HCT116 (cell line): Measurements from ENCODE around the gene TNIP1. TPM values are rescaled to one million over a fixed set of nuclear protein-coding genes. Genes with fewer than 3 reads are reported as not detected.

Experiments
- ATAC-seq: fragments of 200-7000 bp; cut with Tn5 transposase; 2 replicates; pipeline ENCODE4 v1.9.1; 2020; ENCODE audit warnings: mild to moderate bottlenecking, moderate library complexity
- BruUV-seq: library from RNA; stranded (reverse); fragments of 400-500 nt; replicated peaks from 2 replicates; lab custom pipeline; 2021; lab: Mats Ljungman, UMichigan
- CTCF ChIA-PET: fragments of 300-600 bp; sonication (Branson Sonifier 250); formaldehyde crosslinking; loops from one replicate; lab custom pipeline; 2021; ENCODE audit warnings: antibody characterized with exemption; lab: Charles Lee
- POLR2A ChIA-PET: fragments of 300-600, 350-600 bp; sonication (Branson Sonifier 250); formaldehyde crosslinking; loops from one replicate; lab custom pipeline; 2021; ENCODE audit warnings: antibody characterized with exemption; lab: Charles Lee
- RAD21 ChIA-PET, 2 experiments: fragments of 300-600 bp; sonication (Branson Sonifier 250); formaldehyde crosslinking; loops; one replicate each; lab custom pipeline; 2023; ENCODE audit warnings: low total read pairs in 2 of 2; ENCODE audit not compliant: uncharacterized antibody in 2 of 2, unreplicated experiment in 2 of 2, low non-redundant PET in 1 of 2; lab: Charles Lee
- DNase-seq: peaks from one replicate; pipeline ENCODE4 v3.0.0-alpha.2; 2010; ENCODE audit warnings: low read depth, low spot score
- H2AFZ ChIP-seq: fragments of 200-600 bp; shearing (Covaris generic), sonication (generic); 2 replicates; pipeline ENCODE4 v1.6.1; 2017; ENCODE audit warnings: low read depth, mixed run types, mixed read lengths, antibody characterized with exemption, low read length; ENCODE audit not compliant: poor library complexity, severe bottlenecking
- H3K27ac ChIP-seq: 2 replicates; pipeline ENCODE4 v1.5.1; 2012; ENCODE audit warnings: low read depth, low read length
- H3K27me3 ChIP-seq: fragments of 200-600 bp; sonication (generic); 2 replicates; pipeline ENCODE4 v1.6.1; 2016; ENCODE audit warnings: mixed run types, low read length, mixed read lengths; ENCODE audit not compliant: insufficient read depth
- H3K36me3 ChIP-seq, 2 experiments: fragments of 200-500 bp in 1 of 2; fragments of 200-600 bp in 1 of 2; sonication (Bioruptor generic) in 1 of 2; sonication (generic) in 1 of 2; 2 replicates each; pipeline versions ENCODE4 v1.5.1 to v1.6.1; 2014 to 2016; ENCODE audit warnings: low read length in 2 of 2, inconsistent platforms in 1 of 2, mixed read lengths in 1 of 2, mixed run types in 1 of 2; ENCODE audit not compliant: insufficient read depth in 2 of 2, control insufficient read depth in 1 of 2
- H3K4me1 ChIP-seq, 2 experiments: fragments of 200-600 bp in 1 of 2; sonication (generic) in 1 of 2; 2 replicates each; pipeline versions ENCODE4 v1.5.1 to v1.6.1; 2012 to 2017; ENCODE audit warnings: low read length in 2 of 2, inconsistent platforms in 1 of 2, mild to moderate bottlenecking in 1 of 2, mixed read lengths in 1 of 2, mixed run types in 1 of 2, moderate library complexity in 1 of 2; ENCODE audit not compliant: insufficient read depth in 2 of 2, control insufficient read depth in 1 of 2
- H3K4me2 ChIP-seq: fragments of 200-600 bp; sonication (generic); 2 replicates; pipeline ENCODE4 v1.6.1; 2017; ENCODE audit warnings: mixed run types, low read length, mixed read lengths
- H3K4me3 ChIP-seq, 2 experiments: fragments of 200-600 bp in 1 of 2; sonication (generic) in 1 of 2; replicated peaks in 1 of 2; 2 replicates each; pipeline ENCODE4 v1.5.1; 2011 to 2016; ENCODE audit warnings: low read length in 2 of 2, control low read depth in 1 of 2, low read depth in 1 of 2, mild to moderate bottlenecking in 1 of 2, mixed read lengths in 1 of 2, mixed run types in 1 of 2
- H3K79me2 ChIP-seq: fragments of 200-600 bp; sonication (generic); 2 replicates; pipeline ENCODE4 v1.6.1; 2017; ENCODE audit warnings: mild to moderate bottlenecking, mixed run types, low read length, moderate library complexity, mixed read lengths; ENCODE audit not compliant: insufficient read depth
- H3K9ac ChIP-seq: fragments of 200-600 bp; sonication (generic); 2 replicates; pipeline ENCODE4 v1.6.1; 2016; ENCODE audit warnings: low read length, mixed read lengths
- H3K9me2 ChIP-seq: fragments of 200-600 bp; sonication (generic), shearing (Covaris generic); 2 replicates; pipeline ENCODE4 v1.6.1; 2017; ENCODE audit warnings: mixed run types, mild to moderate bottlenecking, moderate library complexity; ENCODE audit not compliant: insufficient read depth
- H3K9me3 ChIP-seq, 2 experiments: fragments of 200-500 bp in 1 of 2; fragments of 200-600 bp in 1 of 2; sonication (Bioruptor generic) in 1 of 2; sonication (generic) in 1 of 2; 2 replicates each; pipeline ENCODE4 v1.6.1; 2014 to 2017; ENCODE audit warnings: low read length in 2 of 2, mixed read lengths in 2 of 2, inconsistent platforms in 1 of 2, low read depth in 1 of 2, mild to moderate bottlenecking in 1 of 2, mixed run types in 1 of 2, moderate library complexity in 1 of 2; ENCODE audit not compliant: control insufficient read depth in 1 of 2, insufficient read depth in 1 of 2
- H4K20me1 ChIP-seq: fragments of 200-600 bp; sonication (generic), shearing (Covaris generic); 2 replicates; pipeline ENCODE4 v1.6.1; 2017; ENCODE audit warnings: mixed run types, mild to moderate bottlenecking, moderate library complexity; ENCODE audit not compliant: insufficient read depth
- ATF3 ChIP-seq: IDR thresholded peaks from 2 replicates; pipeline ENCODE4 v1.6.1; 2012
- CBX3 ChIP-seq: IDR thresholded peaks from 2 replicates; pipeline ENCODE4 v1.6.1; 2012; ENCODE audit warnings: low read depth
- CEBPB ChIP-seq: IDR thresholded peaks from 2 replicates; pipeline ENCODE4 v1.6.1; 2012; ENCODE audit warnings: low read depth
- CTCF ChIP-seq, 3 experiments: fragments of 200-600 bp in 1 of 3; sonication (generic) in 1 of 3; IDR thresholded peaks in 2 of 3; conservative IDR thresholded peaks in 1 of 3; 2 replicates each; pipeline ENCODE4 v1.5.1; 2012 to 2017; ENCODE audit warnings: low read depth in 2 of 3, low read length in 2 of 3, antibody characterized with exemption in 1 of 3, borderline replicate concordance in 1 of 3, control low read depth in 1 of 3, mild to moderate bottlenecking in 1 of 3, mixed read lengths in 1 of 3, mixed run types in 1 of 3, moderate library complexity in 1 of 3; ENCODE audit not compliant: insufficient read depth in 1 of 3
- EGR1 ChIP-seq: IDR thresholded peaks from 2 replicates; pipeline ENCODE4 v1.6.1; 2012; ENCODE audit warnings: low read depth
- ELF1 ChIP-seq: IDR thresholded peaks from 2 replicates; pipeline ENCODE4 v1.6.1; 2012; ENCODE audit warnings: low read depth, borderline replicate concordance
- EZH2 ChIP-seq: fragments of 200-600 bp; sonication (generic); IDR thresholded peaks from 2 replicates; pipeline ENCODE4 v1.6.1; 2017; ENCODE audit warnings: antibody characterized with exemption, mixed run types
- FOSL1 ChIP-seq: IDR thresholded peaks from 2 replicates; pipeline ENCODE4 v1.6.1; 2012; ENCODE audit warnings: low read depth
- JUND ChIP-seq: IDR thresholded peaks from 2 replicates; pipeline ENCODE4 v1.6.1; 2012
- MAX ChIP-seq: IDR thresholded peaks from 2 replicates; pipeline ENCODE4 v1.6.1; 2012
- POLR2A ChIP-seq: IDR thresholded peaks from 2 replicates; pipeline ENCODE4 v1.7.0; 2011; ENCODE audit warnings: borderline replicate concordance; ENCODE audit not compliant: insufficient read depth, insufficient read length; ENCODE audit errors: extremely low read depth
- POLR2AphosphoS5 ChIP-seq: IDR thresholded peaks from 2 replicates; pipeline ENCODE4 v1.6.1; 2011; ENCODE audit warnings: mild to moderate bottlenecking, low read depth, low read length, moderate library complexity
- RAD21 ChIP-seq: IDR thresholded peaks from 2 replicates; pipeline ENCODE4 v1.6.1; 2012; ENCODE audit warnings: low read depth, mild to moderate bottlenecking
- REST ChIP-seq: IDR thresholded peaks from 2 replicates; pipeline ENCODE4 v1.6.1; 2012; ENCODE audit warnings: low read depth
- SIN3A ChIP-seq: IDR thresholded peaks from 2 replicates; pipeline ENCODE4 v1.6.1; 2012; ENCODE audit warnings: low read depth
- SRF ChIP-seq: IDR thresholded peaks from 2 replicates; pipeline ENCODE4 v1.6.1; 2012; ENCODE audit warnings: low read depth
- YY1 ChIP-seq: IDR thresholded peaks from 2 replicates; pipeline ENCODE4 v1.6.1; 2011; ENCODE audit warnings: low read length, low read depth, moderate library complexity, mild to moderate bottlenecking; ENCODE audit not compliant: insufficient replicate concordance; ENCODE audit errors: extremely low read depth
- ZBTB33 ChIP-seq: IDR thresholded peaks from 2 replicates; pipeline ENCODE4 v1.6.1; 2011; ENCODE audit warnings: mild to moderate bottlenecking, low read length, moderate library complexity; ENCODE audit not compliant: insufficient replicate concordance; ENCODE audit errors: extremely low read depth
- ZNF274 ChIP-seq: fragments of 200-500 bp; sonication (Bioruptor generic); IDR thresholded peaks from 2 replicates; pipeline ENCODE4 v1.6.1; 2014; ENCODE audit warnings: mild to moderate bottlenecking, low read depth, low read length, inconsistent platforms
- intact Hi-C: fragments of 100-400 bp; cut with micrococcal nuclease; formaldehyde crosslinking; loops from 2 replicates; pipeline ENCODE4 v1.10.0; 2022
- total RNA-seq: library from RNA; stranded (reverse); gene quantifications from one replicate; pipeline ENCODE4 v1.2.1, GENCODE V29; 2021; ENCODE audit not compliant: unreplicated experiment

Gene TNIP1
- total RNA-seq, 1 experiment from 2014 or later, result 46.0 TPM

GRCh38 chr5:151077419-151077818 lies 3.4 kb downstream of the TNIP1 start:
- Histone ChIP-seq H2AFZ (no peak overlapping the region), H4K20me1 (no peaks in the 10 kb centered on the region), H3K9ac (no peak overlapping the region), H3K4me3 (no peak overlapping the region), H3K27ac (no peak overlapping the region), H3K79me2 (peaks cover 45% of the 10 kb centered on the region), H3K4me1 (peaks cover 31 to 70% of the 10 kb centered on the region in 2 experiments), H3K36me3 (no peaks in the 10 kb centered on the region), H3K4me2 (no peak overlapping the region), H3K27me3 (no peaks in the 10 kb centered on the region), H3K9me2 (no peaks in the 10 kb centered on the region), H3K9me3 (no peaks in the 10 kb centered on the region)
- no TSS peak for BruUV-seq
- ChIA-PET RAD21 (no interaction called here), CTCF (no interaction called here), POLR2A (no interaction called here)
- intact Hi-C loops, result no loop called here
- DNase-seq, result no peak
- TF ChIP-seq SIN3A, result no peak
- TF ChIP-seq REST, result no peak
- no peak for TF ChIP-seq ELF1
- TF ChIP-seq CTCF (IDR thresholded peaks at IDR 0.05 in 2 of 3, conservative IDR thresholded peaks at IDR 0.05 in 1 of 3; ENCODE audit: borderline replicate concordance in 1 of 3, insufficient read depth in 1 of 3, low read depth in 2 of 3, low read length in 2 of 3), result no peak
- TF ChIP-seq EGR1, result no peak
- TF ChIP-seq ZBTB33, result no peak
- no peak for TF ChIP-seq EZH2
- TF ChIP-seq ATF3, result no peak
- no peak for TF ChIP-seq CBX3
- TF ChIP-seq FOSL1, result no peak
- TF ChIP-seq YY1, result no peak
- TF ChIP-seq SRF, result no peak
- TF ChIP-seq MAX, result no peak
- TF ChIP-seq JUND, result no peak
- no peak for TF ChIP-seq POLR2AphosphoS5
- no peak for TF ChIP-seq CEBPB
- no peak for TF ChIP-seq POLR2A
- TF ChIP-seq RAD21, result no peak
- no peak for TF ChIP-seq ZNF274
- no peak for ATAC-seq
